H1 (cell line): ENCODE data around the gene BMF. TPM values are rescaled to one million over a fixed set of nuclear protein-coding genes. Genes with fewer than 3 reads are reported as not detected.

ENCODE experiments used
- CEBPB ChIP-seq: IDR thresholded peaks from 2 replicates; pipeline ENCODE4 v1.6.1; 2012; ENCODE audit warnings: low read depth, low read length
- EZH2 ChIP-seq: fragments of 200-600 bp; sonication (generic); IDR thresholded peaks from 2 replicates; pipeline ENCODE4 v1.7.1; 2012; ENCODE audit warnings: low read depth, mild to moderate bottlenecking, moderate library complexity, low read length, inconsistent platforms; ENCODE audit not compliant: severe bottlenecking
- RBBP5 ChIP-seq: IDR thresholded peaks from 2 replicates; pipeline ENCODE4 v1.7.1; 2012; ENCODE audit warnings: low read depth, mild to moderate bottlenecking, inconsistent platforms, low read length, moderate library complexity, borderline replicate concordance
- polyA plus RNA-seq, 7 experiments: library from polyadenylated mRNA; depleted of rRNA in 3 of 7; stranded (reverse) in 5 of 7; unstranded in 2 of 7; fragments of >200 nt in 5 of 7; fragments of 200-250 nt in 2 of 7; gene quantifications; 1 replicate in 5 of 7; 2 replicates in 1 of 7; 4 replicates in 1 of 7; pipeline versions ENCODE4 v1.2.1 to v1.2.3, GENCODE V29; 2011 to 2013; ENCODE audit warnings: missing spikeins in 2 of 7, mixed read lengths in 2 of 7
- total RNA-seq: library from RNA; stranded (reverse); fragmentation: NEBNext Ultra II Directional; extraction: Animal tissue kit (Norgen Biotek cat#: 25700); gene quantifications from 2 replicates; pipeline ENCODE4 v1.2.1, GENCODE V29; 2021
- TF ChIP-seq, protein P1 (sequence below), 3 experiments: IDR thresholded peaks; 1 replicate in 2 of 3; 2 replicates in 1 of 3; pipeline versions ENCODE4 v1.5.1 to v1.6.1; 2011; ENCODE audit warnings: low read length in 3 of 3, mild to moderate bottlenecking in 3 of 3, inconsistent platforms in 2 of 3, low read depth in 1 of 3, moderate library complexity in 1 of 3; ENCODE audit not compliant: insufficient read depth in 1 of 3; ENCODE audit errors: control extremely low read depth in 1 of 3

The BMF gene
- total and polyA plus RNA-seq, 2 of the 8 experiments (the other 6 are each of a cell fraction or from before 2014, with no cell fraction given): 21.2 to 24.2 TPM

DNA sequence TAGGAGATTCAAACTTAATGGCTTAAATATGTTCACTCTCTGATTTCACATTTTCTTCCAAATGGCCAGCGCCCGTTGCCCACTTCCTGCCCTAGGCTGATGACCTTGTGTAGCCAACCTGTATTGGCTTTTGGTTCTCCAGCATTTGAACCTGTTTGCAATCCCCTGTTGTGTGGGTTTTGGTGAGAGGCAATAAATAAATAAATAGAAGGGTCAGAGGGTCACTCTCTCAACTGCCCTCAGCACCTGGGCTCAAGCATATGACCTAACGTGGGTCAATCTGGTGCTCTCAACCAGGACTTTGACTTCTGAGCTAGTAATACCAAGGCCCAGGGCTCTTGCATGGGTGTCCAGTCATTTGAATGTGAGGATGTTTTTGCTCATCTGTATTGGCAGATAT, 67.9 kb downstream of the BMF start (continued):
- TF ChIP-seq, protein P1, sequence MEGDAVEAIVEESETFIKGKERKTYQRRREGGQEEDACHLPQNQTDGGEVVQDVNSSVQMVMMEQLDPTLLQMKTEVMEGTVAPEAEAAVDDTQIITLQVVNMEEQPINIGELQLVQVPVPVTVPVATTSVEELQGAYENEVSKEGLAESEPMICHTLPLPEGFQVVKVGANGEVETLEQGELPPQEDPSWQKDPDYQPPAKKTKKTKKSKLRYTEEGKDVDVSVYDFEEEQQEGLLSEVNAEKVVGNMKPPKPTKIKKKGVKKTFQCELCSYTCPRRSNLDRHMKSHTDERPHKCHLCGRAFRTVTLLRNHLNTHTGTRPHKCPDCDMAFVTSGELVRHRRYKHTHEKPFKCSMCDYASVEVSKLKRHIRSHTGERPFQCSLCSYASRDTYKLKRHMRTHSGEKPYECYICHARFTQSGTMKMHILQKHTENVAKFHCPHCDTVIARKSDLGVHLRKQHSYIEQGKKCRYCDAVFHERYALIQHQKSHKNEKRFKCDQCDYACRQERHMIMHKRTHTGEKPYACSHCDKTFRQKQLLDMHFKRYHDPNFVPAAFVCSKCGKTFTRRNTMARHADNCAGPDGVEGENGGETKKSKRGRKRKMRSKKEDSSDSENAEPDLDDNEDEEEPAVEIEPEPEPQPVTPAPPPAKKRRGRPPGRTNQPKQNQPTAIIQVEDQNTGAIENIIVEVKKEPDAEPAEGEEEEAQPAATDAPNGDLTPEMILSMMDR (IDR thresholded peaks at IDR 0.05; ENCODE audit: control extremely low read depth in 1 of 3, insufficient read depth in 1 of 3, low read depth in 1 of 3, low read length in 3 of 3): no peak
- TF ChIP-seq RBBP5 (no peak), EZH2 (no peak), CEBPB (no peak)
- TF ChIP-seq, all 59 proteins: peak for 0
